Stimulated activated CD8-positive, alpha-beta memory T cell treated with anti-CD3 and anti-CD28 coated beads, Interleukin-15, amount 100 ng/mL, for 4 hours (primary cell): ENCODE results near the gene MORN4.
"Not testable (repeated sequence)": the region's sequence is repeated elsewhere in the genome, so short reads cannot be mapped to it uniquely, and the experiment has no call there.

Experiments
- DNase-seq, 2 donors: peaks; one replicate each; pipeline ENCODE4 v3.0.0-alpha.2; 2020; ENCODE audit warnings: low read depth in 2 of 2

MORN4 gene

DNA sequence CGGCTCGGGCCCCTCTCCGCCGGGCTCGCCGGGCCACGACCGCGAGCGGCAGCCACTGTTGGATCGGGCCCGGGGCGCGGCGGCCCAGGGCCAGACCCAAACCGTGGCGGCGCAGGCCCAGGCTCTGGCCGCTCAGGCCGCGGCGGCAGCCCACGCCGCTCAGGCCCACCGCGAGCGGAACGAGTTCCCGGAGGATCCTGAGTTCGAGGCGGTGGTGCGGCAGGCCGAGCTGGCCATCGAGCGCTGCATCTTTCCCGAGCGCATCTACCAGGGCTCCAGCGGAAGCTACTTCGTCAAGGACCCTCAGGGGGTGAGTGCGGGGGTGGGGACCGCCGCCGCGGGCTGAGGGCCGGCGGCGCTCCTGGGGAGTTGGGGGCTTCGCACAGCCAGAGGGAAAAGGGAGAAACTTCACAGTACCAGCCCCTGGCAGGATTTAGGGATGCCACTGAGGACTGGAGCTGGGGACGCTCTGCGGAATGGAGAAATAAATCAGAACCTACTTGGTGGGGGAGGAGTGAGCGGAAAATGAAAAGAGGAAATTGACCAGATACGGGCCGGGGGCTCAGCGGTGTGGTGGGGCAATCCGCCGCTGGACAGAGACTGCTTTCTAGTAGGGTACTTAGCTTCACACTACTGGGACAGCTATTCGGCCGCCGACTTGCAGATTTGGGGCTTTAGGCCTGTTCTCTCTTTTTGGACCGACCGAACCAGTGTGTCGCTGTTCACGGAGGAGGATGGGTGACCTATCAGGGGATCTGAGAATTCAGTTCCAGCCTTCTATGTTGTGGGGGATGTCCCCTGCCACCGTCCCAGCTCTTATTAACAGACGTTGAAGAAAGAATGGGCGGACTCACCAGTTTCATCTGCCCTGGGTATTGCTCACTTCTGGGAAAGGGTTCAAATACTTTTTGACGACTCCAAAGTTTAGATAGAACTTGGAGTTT, 7.8 kb upstream of the MORN4 start:
- DNase-seq: no peak

DNA sequence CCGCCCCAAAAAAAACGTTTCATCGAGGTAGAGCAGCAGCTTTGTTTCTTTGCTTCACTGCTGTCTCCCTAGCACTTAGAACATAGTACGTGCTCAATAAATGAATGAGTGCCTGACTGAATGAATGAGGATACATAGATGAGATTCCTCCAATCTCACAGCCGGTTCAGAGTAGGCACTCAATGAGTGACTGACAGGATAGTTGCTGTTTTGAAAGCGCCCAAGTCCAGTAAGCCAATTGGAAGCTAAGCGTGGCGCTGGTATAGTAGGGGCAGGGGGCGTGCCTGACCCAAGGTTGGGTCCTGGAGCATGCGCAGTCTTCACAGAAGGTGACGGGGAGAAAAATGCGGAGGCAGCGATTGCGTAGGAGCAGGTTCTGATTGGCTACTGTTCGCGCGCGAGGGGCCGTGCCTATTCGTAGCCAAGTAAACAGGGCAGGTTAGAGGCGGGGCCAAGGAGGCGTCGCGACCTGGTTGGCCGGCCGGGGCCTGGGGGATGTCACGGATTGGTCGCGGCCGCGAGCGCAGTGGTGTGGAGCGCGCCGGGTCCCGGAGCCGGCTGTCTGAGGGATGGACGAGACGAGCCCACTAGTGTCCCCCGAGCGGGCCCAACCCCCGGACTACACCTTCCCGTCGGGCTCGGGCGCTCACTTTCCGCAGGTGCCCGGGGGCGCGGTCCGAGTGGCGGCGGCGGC, 7.0 kb upstream of the MORN4 start, which contains the start of gene PI4K2A:
PI4K2A (plus strand) TSS at position 498 of the 694 bp plus-strand sequence; CDS start at position 570, 72 bp downstream.
- DNase-seq: peak; percentile 98 to 99

DNA sequence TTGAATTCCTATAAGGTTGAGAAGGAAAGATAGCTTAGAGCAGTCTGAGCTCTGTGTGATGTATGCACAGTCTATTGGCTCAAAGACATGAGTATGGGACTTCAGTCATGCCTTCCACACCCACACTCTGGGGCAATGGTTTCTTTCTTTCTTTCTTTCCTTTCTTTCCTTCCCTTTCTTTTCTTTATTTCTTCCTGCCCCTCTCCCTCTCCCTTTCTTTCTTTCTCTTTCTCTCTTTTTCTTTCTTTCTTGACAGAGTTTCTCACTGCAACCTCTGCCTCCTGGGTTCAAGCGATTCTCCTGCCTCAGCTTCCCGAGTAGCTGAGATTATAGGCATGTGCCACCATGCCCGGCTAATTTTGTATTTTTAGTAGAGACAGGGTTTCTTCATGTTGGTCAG, 5.8 kb upstream of the MORN4 start:
- DNase-seq: not testable (repeated sequence)

DNA sequence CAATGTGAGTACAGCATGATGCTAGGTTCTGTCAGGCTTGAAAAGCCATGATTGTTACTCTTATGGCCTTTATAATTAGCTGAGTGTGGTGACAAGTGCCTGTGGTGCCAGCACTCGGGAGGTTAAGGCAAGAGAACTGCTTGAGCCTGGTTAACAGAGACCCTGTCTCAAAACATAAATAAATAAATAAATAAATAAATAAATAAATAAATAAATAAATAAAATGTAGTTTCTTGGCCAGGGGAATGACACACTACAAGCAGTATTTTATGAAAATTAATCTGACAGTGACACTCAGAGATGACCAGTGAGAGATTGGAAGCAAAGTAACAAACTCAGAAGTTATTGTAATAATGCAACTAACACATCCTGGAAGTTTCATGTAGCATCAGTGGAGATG, 2.3 kb upstream of the MORN4 start:
- DNase-seq: no peak

DNA sequence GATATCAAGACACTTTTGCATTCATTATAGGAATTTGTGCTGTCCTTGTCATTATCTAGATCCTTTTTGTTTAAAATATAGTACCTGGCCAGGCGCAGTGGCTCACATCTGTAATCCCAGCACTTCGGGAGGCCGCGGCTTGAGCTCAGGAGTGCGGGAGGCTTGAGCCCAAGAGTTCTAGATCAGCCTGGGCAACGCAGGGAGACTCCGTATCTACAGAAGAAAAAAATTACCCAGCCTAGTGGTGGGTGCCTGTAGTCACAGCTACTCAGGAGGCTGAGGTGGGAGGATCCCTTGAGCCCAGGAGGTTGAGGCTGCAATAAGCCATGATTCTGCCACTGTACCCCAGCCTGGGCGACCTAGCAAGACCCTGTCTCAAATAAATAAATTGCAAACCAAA, 621 bp upstream of the MORN4 start:
- no peak for DNase-seq

DNA sequence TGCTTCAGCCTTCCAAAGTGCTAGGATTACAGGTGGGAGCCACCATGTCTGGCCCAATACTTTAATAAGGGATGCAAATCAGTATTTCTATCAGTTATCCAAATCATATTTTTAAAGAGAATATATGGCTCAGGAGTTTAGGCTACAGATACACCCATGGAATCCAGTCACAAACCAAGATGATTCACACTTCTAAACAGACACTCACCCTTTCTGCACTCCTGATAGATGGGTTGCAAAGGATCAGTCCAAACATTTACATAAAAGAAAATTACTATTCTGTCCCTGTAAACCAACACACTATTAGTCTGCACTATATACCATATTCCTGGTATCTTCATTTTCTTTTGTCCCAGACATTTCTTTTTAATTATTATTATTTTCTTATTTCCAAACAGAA, 2.2 kb downstream of the MORN4 start:
- DNase-seq: no peak

DNA sequence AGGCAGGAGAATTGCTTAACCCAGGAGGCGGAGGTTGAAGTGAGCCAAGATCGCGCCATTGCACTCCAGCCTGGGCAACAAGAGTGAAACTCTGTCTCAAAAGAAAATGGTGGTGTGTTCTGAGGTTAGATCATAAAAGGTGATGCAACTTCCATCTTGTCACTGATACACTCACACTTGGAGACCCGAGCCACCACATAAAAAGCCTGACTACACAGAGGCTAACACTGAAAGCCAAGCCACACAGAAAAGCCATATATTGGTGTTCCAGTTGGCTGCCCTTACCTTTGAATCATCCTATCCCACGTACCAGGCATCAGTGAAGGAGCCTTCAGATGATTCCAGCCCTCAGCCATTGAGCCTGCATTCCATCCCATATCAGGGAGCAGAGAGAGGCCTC, 4.0 kb downstream of the MORN4 start:
- no peak for DNase-seq

DNA sequence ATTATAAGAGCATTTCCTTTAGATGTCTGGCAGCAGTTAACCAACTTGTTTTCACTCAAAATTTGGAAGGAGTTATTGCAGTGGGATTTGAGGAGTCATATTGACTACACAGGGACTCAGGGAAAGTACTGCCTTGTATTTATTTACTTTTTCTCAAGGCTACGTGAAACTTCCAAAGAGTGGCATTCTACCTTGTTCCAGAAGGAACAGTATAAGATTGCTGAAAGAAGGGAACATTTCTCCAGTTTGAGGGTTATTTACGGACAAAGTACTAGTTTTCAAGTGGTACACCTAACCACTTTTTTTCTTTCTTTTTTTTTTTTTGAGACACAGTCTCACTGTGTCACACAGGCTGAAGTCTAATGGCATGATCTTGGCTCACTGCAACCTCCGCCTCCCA, 5.1 kb downstream of the MORN4 start:
- no peak for DNase-seq

DNA sequence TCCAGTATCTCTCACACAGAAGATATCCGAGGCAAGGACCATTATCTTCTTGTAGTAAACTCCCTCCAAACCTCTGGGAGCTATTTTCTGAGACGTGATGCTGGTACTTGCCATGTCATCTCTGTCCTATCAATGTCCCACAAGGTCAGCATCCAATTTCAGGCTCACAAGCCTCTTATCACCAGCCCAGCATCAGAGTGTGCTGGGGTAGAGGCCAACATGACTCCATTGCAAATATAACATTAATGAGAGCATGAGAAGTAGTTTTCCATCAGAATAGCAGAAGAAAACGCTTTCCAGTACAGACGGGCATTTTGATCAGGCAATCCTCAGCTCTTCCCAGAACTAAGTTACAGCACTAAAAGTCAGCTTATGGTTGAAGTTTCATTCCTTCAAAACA, 5.6 kb downstream of the MORN4 start:
- DNase-seq: no peak

DNA sequence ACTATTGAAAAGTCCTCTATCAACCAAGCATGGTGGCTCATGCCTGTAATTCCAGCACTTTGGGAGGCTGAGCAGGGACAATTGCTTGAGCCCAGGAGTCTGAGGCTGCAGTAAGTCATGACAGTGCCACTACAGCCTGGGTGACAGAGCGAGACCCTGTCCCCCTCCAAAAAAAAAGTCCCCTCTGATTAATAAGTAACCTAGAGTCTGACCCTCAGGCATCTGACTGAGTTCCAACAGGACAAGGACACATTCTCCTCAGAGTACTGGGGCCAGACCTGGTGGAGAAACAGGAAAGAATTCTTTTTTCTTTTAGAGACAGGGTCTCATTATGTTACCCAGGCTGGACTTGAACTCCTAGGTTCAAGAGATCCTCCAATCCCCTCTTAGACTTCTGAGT, 10.0 kb downstream of the MORN4 start:
- no peak for DNase-seq

DNA sequence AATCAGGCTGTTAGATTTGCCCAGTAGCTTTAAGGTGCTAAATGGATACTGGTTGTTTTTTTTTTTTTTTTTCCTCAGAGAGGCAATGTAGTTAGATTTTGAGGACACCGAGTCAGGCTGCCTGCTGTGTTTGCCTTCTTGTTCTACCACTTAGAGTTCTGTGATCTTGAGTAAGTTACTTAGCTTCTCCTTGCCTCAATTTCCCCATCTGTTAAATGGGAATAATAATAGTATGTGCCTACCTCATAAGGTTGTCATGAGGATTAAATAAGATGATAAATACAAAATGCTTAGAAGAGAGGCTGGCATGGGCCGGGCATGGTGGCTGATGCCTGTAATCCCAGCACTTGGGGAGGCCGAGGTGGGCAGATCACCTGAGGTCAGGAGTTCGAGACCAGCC, 14.6 kb downstream of the MORN4 start:
- no peak for DNase-seq

DNA sequence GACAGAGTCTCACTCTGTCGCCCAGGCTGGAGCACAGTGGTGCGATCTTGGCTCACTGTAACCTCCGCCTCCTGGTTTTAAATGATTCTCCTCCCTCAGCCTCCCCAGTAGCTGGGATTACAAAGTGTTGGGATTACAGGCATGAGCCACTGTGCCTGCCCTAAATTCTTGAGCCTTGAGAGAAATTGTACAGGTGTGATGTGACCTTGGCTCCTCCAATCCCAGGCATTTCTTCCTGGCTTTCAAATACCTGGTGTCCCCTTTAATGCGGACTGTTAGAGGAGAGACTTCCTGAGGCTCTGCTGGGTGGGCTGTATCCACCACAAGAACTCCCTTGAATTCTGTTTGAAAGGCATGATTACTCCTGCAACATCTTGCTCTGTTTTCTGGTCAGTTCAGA, 15.0 kb downstream of the MORN4 start:
- DNase-seq: no peak

DNA sequence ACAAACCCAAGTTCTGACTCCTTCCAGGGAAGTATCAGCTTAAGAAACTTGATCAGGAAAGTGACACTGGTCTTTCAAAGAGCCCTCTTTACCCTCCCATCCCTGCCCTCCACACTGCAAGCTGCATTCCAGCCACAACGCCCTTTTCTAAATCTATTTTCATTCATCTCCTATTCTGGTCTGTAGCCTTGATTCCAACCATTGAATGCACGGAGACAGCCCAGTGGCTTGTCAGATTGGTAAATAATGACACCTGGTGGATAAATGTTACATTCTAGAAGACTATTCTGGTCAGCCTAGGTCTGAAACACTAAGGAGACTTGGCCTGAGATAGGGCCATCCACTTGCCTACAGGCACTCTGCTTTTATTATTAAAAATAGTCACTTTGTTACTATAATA, 20.9 kb downstream of the MORN4 start:
- DNase-seq: no peak

DNA sequence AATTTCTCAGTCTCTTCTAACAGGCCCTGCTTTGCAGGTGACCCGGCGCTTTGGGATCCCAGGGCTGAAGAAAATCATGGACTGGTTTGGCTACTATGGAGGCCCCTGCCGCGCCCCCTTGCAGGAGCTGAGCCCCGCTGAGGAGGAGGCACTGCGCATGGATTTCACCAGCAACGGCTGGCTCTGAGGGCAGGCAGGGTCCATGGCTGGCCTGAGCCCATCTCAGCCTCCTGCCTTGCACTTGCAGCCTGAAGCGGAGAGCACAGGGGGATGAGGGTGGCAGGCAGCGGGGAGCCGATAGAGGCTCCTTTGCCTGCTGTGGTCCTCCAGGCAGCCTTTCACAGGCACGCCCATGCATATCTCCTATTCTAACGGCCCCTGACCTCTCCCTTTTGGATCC, 21.8 kb downstream of the MORN4 start:
- no peak for DNase-seq

DNA sequence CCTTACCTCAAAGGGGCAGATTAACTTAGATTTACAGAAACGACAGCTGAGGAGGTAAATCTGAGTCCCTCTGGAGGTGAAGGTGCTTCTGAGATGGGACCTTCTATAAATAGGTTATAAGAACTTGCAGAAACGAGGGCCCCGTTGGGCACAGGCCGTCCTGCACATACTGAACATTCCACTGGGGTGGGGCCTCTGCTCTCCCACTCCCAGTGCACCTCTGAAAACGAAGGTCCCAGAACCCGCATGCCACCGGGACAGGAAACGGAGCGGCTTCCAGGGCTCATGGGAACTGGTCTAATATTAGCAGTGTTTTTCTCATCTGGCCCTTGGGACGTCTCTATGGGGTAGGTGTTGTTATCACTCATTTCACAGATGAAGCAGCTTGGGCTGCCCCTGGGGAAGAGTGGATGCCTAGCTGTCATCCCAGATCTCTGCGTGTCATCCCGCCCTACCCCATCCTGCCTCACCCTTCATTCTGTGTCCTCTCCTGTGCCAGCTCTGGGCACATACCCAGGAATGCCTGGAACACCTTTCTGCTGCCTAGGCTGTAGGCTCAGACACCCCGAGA, 24.2 kb downstream of the MORN4 start:
- no peak for DNase-seq

DNA sequence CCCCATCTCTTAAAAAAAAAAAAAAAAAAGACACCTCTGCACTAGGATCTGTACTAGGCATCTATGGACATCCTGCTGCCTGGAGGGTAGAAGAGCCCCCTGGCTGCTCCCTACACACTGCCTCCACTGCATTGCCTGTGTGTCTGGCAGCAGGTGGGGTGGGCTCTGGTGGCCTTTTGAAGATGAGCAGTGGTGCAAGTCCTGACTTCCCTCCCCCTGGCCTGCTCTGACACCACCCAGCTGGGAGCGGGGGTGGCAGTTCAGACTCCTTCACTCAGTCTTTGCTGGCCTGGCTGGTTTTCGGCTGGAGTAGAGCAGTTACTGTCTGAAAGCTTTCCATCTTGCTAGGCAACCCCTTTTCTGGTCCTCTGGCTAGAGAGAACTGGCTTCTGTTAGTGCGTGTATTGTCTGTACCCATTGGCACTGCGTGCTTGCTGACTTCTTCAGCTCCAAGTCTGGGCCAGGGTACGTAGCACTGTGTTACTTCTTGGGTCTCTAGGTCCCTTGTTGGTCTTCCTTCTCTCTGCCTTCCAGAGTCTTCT, 26.1 kb downstream of the MORN4 start:
- no peak for DNase-seq

DNA sequence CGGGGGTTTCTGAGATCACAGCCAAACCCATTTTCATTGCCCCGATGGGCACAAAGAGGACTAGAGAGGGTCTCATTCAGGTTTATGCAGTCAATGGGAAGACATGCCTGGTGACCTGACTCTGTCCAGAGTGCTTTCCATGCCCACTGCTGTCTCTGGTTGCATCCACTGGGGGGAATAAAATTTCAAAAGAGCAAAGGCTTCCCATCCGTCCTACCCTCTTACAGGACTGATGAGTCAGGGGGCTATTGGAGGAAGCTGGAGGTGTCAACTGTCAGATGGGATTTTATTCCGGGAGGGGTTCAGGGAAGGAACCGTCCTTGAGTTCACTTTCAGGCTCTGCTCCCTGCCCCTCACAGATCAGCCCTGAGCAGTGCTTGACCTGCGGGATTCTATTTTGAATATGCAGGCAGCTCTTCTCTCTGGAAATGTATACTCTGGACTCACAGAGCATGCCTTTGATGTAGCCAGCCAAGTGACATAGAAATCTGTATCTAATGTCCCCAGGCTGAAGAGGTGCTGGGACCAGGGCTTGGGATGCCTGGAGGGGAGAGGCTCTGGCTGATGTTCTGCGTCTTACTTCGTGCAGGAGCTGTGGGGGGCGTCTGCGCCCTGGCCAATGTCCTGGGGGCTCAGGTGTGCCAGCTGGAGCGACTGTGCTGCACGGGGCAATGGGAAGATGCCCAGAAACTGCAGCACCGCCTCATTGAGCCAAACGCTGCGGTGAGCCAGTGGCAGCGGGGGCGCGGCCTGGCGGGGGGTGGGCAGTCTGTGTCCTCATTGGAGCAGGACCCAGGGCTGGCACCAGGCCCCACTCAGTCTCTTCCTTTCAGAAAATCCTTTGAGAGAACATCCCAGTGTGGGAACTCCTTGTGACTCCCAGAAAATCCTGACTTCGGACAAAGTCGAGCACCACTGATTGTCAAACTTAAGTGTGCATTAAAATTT, 31.8 kb downstream of the MORN4 start:
- no peak for DNase-seq

DNA sequence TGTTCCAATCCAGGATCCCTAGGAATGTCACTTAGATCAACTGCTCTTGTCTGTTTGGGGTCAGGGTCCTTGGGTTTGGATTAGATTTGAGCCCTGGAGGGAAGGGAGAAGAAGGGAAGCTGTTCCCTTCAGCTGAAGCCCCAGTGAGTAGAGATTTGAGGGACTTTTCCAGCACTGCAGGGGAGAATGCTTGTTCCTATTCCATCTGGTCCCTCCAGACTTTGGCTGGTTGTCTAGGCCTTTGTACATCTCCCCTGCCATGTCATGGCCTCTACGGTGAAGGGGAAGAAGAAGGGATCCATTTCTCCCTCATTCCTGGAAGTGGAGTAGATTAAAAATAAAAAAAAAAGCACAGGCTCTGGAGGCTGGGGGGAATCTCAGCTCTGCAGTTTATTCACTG, 32.7 kb downstream of the MORN4 start:
- DNase-seq: no peak

DNA sequence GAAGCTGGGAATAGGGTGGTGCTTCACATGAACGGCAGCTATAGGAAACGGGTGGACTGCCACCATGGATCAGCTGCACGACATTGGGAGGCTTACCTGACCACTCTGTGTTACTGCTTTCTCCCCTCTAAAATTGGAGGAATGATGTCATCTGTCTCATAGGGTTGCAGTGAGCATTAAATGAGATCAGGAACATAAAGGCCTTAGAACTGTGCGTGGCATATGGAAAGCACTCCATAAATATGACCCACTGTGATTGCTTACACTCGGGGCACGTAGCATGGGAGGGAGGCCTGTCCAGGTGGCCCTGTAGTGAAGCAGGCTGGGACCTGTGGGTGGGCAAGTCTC, 34.1 kb downstream of the MORN4 start:
- no peak for DNase-seq

DNA sequence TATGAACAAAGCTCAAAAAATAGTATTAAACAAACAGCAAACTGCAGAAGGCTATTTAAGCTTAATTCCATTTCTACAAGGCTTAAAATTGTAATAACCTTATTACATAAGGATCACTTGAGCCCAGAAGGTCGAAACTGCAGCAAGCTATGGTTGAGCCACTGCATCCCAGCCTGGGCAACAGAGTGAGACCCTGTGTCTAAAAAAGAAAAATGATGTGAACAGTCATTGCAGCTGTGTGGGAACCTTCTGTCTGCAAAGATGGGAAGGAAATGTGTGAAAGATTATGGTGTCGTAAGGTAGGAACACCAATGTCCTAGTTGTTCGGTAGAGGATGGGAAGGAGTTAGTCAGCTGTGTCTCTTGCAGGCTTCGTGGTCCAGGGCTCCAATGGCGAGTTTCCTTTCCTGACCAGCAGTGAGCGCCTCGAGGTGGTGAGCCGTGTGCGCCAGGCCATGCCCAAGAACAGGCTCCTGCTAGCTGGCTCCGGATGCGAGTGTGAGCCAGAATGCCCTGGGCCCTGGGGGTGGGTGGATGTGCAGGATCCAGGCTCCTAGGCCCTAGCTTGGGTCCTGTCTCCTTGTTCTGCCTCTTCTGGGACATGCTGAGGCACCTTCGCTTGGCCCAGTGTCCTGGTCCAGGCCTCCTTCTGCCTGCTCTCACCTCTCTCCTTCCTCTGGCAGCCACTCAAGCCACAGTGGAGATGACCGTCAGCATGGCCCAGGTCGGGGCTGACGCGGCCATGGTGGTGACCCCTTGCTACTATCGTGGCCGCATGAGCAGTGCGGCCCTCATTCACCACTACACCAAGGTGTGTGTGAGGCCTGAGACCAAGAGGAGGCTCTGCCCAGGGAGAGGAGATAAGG, 34.7 kb downstream of the MORN4 start:
- DNase-seq: no peak
